GM18507 (cell line): ENCODE data around the gene CAPRIN1.
"Not testable (repeated sequence)": the region's sequence is repeated elsewhere in the genome, so short reads cannot be mapped to it uniquely, and the experiment has no call there.

Source experiments
- DNase-seq: peaks from one replicate; pipeline ENCODE4 v3.0.0; 2011; ENCODE audit warnings: low read depth; ENCODE audit not compliant: insufficient read length; ENCODE audit errors: extremely low spot score
- FAIRE-seq: peaks from 2 replicates; lab custom pipeline; 2011; peaks lifted over from hg19 to GRCh38; lab: Jason Lieb, UNC

Gene CAPRIN1

GRCh38 chr11:34080609-34081008 is 29.1 kb downstream of the CAPRIN1 start:
- DNase-seq (no peak), FAIRE-seq (no peak)

- FAIRE-seq: no peak
- no peak for DNase-seq
Observed at GRCh38 chr11:34084637-34085036, 33.1 kb downstream of the CAPRIN1 start.

- FAIRE-seq (no peak), DNase-seq (no peak)
Observed at GRCh38 chr11:34086554-34087283, 35.2 kb downstream of the CAPRIN1 start.

- DNase-seq: no peak
- no peak for FAIRE-seq
Observed at GRCh38 chr11:34091825-34092224, 40.3 kb downstream of the CAPRIN1 start.

GRCh38 chr11:34094900-34095299 is 43.4 kb downstream of the CAPRIN1 start:
- not testable (repeated sequence) for FAIRE-seq, DNase-seq

GRCh38 chr11:34098813-34099212 is 47.3 kb downstream of the CAPRIN1 start:
- DNase-seq: no peak
- FAIRE-seq: no peak

GRCh38 chr11:34104680-34105078 is 53.1 kb downstream of the CAPRIN1 start:
- DNase-seq (no peak), FAIRE-seq (no peak)

- DNase-seq: peak; percentile 87
- peak; percentile 98 for FAIRE-seq
Observed at GRCh38 chr11:34105079-34105956, 53.8 kb downstream of the CAPRIN1 start, which contains the start of gene NAT10. Gene NAT10 (plus strand): TSS chr11:34105629. CDS start chr11:34108226, 2,597 bp downstream.

- FAIRE-seq (no peak), DNase-seq (no peak)
Observed at GRCh38 chr11:34105957-34106504, 54.5 kb downstream of the CAPRIN1 start.

- FAIRE-seq: no peak
- DNase-seq: no peak
Observed at GRCh38 chr11:34111722-34112270, 60.3 kb downstream of the CAPRIN1 start.

- no peak for FAIRE-seq
Observed at GRCh38 chr11:34114014-34114413, 62.5 kb downstream of the CAPRIN1 start.

GRCh38 chr11:34114471-34114870 is 62.9 kb downstream of the CAPRIN1 start:
- DNase-seq (no peak), FAIRE-seq (no peak)

More at GRCh38 chr11:34114014-34114413, 62.5 kb downstream of the CAPRIN1 start:
- DNase-seq: no peak

GRCh38 chr11:34120651-34121050 is 69.1 kb downstream of the CAPRIN1 start:
- FAIRE-seq: no peak
- no peak for DNase-seq

GRCh38 chr11:34124885-34125668 is 73.5 kb downstream of the CAPRIN1 start:
- DNase-seq (no peak), FAIRE-seq (no peak)

- FAIRE-seq: no peak
- no peak for DNase-seq
Observed at GRCh38 chr11:34126959-34127848, 75.7 kb downstream of the CAPRIN1 start.

- FAIRE-seq (no peak), DNase-seq (no peak)
Observed at GRCh38 chr11:34128824-34129223, 77.3 kb downstream of the CAPRIN1 start.

- FAIRE-seq (no peak), DNase-seq (no peak)
Observed at GRCh38 chr11:34132261-34132965, 80.9 kb downstream of the CAPRIN1 start.

GRCh38 chr11:34134765-34135164 is 83.2 kb downstream of the CAPRIN1 start:
- DNase-seq: no peak
- FAIRE-seq: no peak
